ENCODE measurements around the gene APOLD1.

The APOLD1 gene

DNA sequence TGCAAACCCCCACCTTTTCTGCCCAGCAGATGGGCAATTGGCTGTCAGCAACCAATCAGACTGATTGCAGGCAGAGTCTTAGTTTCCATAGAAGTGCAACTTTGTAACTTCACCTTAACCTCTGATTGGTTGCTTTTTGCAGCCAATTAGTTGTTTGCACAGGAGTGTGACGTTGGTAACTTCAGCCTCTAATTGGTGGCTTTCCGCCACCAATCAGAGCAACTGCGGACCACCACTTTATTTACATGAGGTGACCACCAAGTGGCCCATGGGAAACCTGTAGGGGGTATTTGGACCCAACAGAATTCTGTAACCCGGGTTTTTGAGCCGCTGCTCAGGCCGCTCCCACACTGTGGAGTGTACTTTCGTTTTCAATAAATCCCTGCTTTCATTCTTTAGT, 36.0 kb upstream of the APOLD1 start:
- no peaks in the 10 kb centered on the region for H4K20me1 ChIP-seq (ENCODE audit: insufficient read depth)
- no peaks in the 10 kb centered on the region for H3K79me2 ChIP-seq (ENCODE audit: insufficient read depth, low read depth)
- no peaks in the 10 kb centered on the region for H3K4me1 ChIP-seq (ENCODE audit: low read depth, poor library complexity, severe bottlenecking)
- no peak overlapping the region for H3K27ac ChIP-seq
- no peaks in the 10 kb centered on the region for H3K27me3 ChIP-seq (ENCODE audit: insufficient read depth, low read depth)
- no peak overlapping the region for H3K4me2 ChIP-seq
- TF ChIP-seq, protein P1, sequence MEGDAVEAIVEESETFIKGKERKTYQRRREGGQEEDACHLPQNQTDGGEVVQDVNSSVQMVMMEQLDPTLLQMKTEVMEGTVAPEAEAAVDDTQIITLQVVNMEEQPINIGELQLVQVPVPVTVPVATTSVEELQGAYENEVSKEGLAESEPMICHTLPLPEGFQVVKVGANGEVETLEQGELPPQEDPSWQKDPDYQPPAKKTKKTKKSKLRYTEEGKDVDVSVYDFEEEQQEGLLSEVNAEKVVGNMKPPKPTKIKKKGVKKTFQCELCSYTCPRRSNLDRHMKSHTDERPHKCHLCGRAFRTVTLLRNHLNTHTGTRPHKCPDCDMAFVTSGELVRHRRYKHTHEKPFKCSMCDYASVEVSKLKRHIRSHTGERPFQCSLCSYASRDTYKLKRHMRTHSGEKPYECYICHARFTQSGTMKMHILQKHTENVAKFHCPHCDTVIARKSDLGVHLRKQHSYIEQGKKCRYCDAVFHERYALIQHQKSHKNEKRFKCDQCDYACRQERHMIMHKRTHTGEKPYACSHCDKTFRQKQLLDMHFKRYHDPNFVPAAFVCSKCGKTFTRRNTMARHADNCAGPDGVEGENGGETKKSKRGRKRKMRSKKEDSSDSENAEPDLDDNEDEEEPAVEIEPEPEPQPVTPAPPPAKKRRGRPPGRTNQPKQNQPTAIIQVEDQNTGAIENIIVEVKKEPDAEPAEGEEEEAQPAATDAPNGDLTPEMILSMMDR (conservative IDR thresholded peaks at IDR 0.05; ENCODE audit: low read depth, low read length), result no peak
- H3K36me3 ChIP-seq (ENCODE audit: insufficient read depth), result no peaks in the 10 kb centered on the region
- no peak overlapping the region for H2AFZ ChIP-seq (ENCODE audit: low read depth)
- no peak overlapping the region for H3K4me3 ChIP-seq (IDR thresholded peaks at IDR 0.05; ENCODE audit: insufficient read depth, low read depth, low read length)
- H3K9ac ChIP-seq, result no peak overlapping the region

DNA sequence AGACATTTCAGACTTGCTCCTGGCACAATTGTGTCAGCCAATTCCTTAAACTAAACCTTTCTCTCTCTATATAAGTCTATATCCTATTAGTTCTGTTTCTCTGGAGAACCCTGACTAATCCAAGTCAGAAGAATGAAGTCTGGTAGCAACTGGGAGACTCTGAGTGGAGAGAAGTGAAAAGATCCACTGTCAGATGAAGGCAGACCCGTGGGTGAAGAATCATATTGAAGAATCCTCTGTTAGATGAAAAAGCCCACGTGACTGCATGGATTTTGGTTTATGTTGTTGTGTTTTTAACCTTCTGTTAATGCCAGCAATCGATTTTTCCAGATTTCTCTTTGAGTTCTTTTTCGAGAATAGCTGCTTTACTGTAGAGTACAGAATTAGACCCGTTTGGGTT, 29.5 kb upstream of the APOLD1 start:
- Histone ChIP-seq H3K27me3 (ENCODE audit: insufficient read depth, low read depth) (no peaks in the 10 kb centered on the region), H3K36me3 (ENCODE audit: insufficient read depth) (no peaks in the 10 kb centered on the region), H3K9ac (no peak overlapping the region), H3K4me2 (no peak overlapping the region), H3K4me3 (IDR thresholded peaks at IDR 0.05; ENCODE audit: insufficient read depth, low read depth, low read length) (no peak overlapping the region), H2AFZ (ENCODE audit: low read depth) (no peak overlapping the region), H4K20me1 (ENCODE audit: insufficient read depth) (no peaks in the 10 kb centered on the region), H3K79me2 (ENCODE audit: insufficient read depth, low read depth) (no peaks in the 10 kb centered on the region), H3K27ac (no peak overlapping the region), H3K4me1 (ENCODE audit: low read depth, poor library complexity, severe bottlenecking) (no peaks in the 10 kb centered on the region)
- TF ChIP-seq, protein P1 (conservative IDR thresholded peaks at IDR 0.05; ENCODE audit: low read depth, low read length), result no peak

DNA sequence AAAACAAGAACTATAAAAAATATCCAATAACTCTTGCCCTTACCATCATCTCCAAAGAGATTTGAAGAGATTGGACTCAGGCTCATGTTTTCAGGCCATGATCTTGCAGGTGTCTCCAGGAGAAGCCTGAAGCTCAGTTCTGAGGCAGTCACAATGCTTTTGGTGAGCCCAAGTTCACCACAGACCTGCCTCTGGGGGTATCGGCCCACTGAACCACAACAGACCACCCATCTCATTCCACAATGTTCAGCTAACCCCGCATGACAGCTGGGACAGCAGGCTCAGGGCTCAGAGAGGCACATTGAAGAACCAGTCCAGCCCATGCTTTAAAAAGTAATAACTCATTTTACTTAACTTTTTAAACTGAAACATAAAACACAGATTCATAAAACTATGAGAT, 28.3 kb upstream of the APOLD1 start:
- Histone ChIP-seq H3K9ac (no peak overlapping the region), H3K4me3 (IDR thresholded peaks at IDR 0.05; ENCODE audit: insufficient read depth, low read depth, low read length) (no peak overlapping the region)

DNA sequence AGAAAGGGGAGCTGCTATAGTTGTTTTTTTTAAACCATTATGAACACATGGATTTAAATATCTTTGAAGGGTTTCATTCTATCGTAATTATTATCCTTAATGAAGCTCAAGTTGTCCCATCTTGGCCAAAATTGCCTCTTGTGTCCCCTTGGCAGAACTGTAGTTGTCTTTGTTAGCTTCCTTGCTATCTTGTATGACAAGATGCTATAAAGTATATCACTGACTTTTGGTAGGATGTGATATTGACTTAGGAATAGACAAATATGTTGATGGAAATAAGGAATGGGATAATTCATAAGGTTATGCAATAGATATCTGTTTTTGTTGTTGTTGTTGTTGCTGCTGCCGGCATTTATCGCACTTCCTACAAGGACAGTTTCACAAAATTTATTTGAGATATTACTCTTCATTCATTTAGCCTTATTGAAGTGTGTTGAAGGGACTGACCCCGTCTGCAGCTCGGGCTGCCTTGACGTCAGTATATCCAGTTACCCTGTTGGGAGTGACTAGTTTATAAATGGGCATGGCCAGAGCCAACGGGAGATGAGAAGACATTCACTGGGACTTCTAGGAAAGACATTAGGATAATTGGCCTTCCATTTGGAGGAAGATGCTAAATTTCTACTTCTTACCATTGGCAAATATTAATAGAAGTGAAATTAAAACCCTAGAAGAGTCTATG, 26.1 kb upstream of the APOLD1 start:
- Histone ChIP-seq H3K9ac (no peak overlapping the region), H3K79me2 (ENCODE audit: insufficient read depth, low read depth) (no peaks in the 10 kb centered on the region), H3K27ac (no peak overlapping the region), H3K4me1 (ENCODE audit: low read depth, poor library complexity, severe bottlenecking) (no peaks in the 10 kb centered on the region), H4K20me1 (ENCODE audit: insufficient read depth) (no peaks in the 10 kb centered on the region), H3K36me3 (ENCODE audit: insufficient read depth) (no peaks in the 10 kb centered on the region), H3K4me2 (no peak overlapping the region), H3K27me3 (ENCODE audit: insufficient read depth, low read depth) (no peaks in the 10 kb centered on the region), H3K4me3 (IDR thresholded peaks at IDR 0.05; ENCODE audit: insufficient read depth, low read depth, low read length) (no peak overlapping the region), H2AFZ (ENCODE audit: low read depth) (no peak overlapping the region)
- TF ChIP-seq, protein P1 (conservative IDR thresholded peaks at IDR 0.05; ENCODE audit: low read depth, low read length), result no peak

More for the DNA sequence above, 28.3 kb upstream of the APOLD1 start:
- H3K4me2 ChIP-seq, result no peak overlapping the region
- TF ChIP-seq, protein P1 (conservative IDR thresholded peaks at IDR 0.05; ENCODE audit: low read depth, low read length), result no peak
- no peaks in the 10 kb centered on the region for H3K79me2 ChIP-seq (ENCODE audit: insufficient read depth, low read depth)
- H2AFZ ChIP-seq (ENCODE audit: low read depth), result no peak overlapping the region
- no peak overlapping the region for H3K27ac ChIP-seq
- H3K4me1 ChIP-seq (ENCODE audit: low read depth, poor library complexity, severe bottlenecking), result no peaks in the 10 kb centered on the region
- no peaks in the 10 kb centered on the region for H3K27me3 ChIP-seq (ENCODE audit: insufficient read depth, low read depth)
- H4K20me1 ChIP-seq (ENCODE audit: insufficient read depth), result no peaks in the 10 kb centered on the region
- H3K36me3 ChIP-seq (ENCODE audit: insufficient read depth), result no peaks in the 10 kb centered on the region

Measured in KMS-11 (cell line).